ENCODE data around the gene WEE2. TPM values are rescaled to one million over a fixed set of nuclear protein-coding genes. Genes with fewer than 3 reads are reported as not detected.
"Not testable (repeated sequence)": the region's sequence is repeated elsewhere in the genome, so short reads cannot be mapped to it uniquely, and the experiment has no call there.

WEE2 gene
- total and polyA plus RNA-seq, 2 donors, result 0.05 TPM

DNA sequence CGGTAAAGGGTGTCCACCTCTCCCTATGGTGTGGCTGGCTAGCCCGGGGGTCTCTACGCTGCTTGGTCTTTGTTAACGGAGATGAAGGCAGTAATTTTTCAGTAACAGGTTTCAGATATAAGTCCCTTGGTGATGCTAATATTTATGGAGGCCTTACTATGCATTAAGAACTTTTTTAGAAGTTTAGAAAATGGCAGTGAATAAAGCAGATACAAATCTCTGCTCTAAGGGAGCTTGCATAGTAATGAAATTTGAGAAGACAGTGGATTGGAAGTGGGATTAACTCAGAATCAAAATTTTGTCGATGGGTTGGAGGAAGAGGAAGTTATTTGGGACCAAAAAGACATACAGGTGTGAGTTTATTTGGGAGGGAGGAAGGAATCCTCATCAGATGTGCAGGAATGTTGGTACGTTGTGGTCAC lies 30.4 kb downstream of the WEE2 start:
- peaks cover 17 to 30% of the 10 kb centered on the region in 2 donors for H3K36me3 ChIP-seq (ENCODE audit: control insufficient read depth in 2 of 2, insufficient read depth in 2 of 2, low read length in 1 of 2)
- H3K27me3 ChIP-seq (ENCODE audit: control insufficient read depth in 2 of 2, insufficient read depth in 1 of 2, low read length in 1 of 2), result no peaks in the 10 kb centered on the region
- H3K4me3 ChIP-seq (ENCODE audit: low read length in 2 of 2), result peak overlapping the region; percentile 86 to 96
- WGBS, result 2% methylated on average over 6 of the region's 6 CpGs
- DNase-seq (ENCODE audit: low read depth in 6 of 9, low spot score in 9 of 9), result no peak
- H3K27ac ChIP-seq (ENCODE audit: low read depth in 1 of 2, low read length in 1 of 2), result peak overlapping the region; percentile 83 to 90
- H3K4me1 ChIP-seq (ENCODE audit: control insufficient read depth in 2 of 2, insufficient read depth in 2 of 2, low read length in 2 of 2), result peaks cover 7% of the 10 kb centered on the region in 2 donors
- no peaks in the 10 kb centered on the region for H3K9me3 ChIP-seq (ENCODE audit: control insufficient read depth in 2 of 2, insufficient read depth in 1 of 2, low read length in 1 of 2)

DNA sequence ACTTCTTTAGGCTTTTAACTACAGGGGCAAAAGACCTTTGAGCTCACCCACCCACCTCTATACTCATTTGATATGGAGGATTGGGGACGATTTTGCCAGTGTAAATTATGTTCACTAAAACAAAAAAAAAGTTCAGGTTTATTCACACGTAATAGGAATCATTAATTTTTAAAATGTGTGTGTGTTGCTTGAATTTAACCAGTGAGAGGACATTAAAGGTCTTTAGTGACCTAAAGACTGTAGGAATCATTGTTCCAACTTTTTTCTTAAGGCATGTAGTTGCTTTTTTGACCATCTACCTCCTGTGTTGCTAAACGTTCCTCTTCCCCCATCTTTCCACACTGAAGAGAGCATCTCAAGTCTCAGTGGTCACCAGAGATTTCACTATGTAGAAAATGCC lies 31.1 kb downstream of the WEE2 start:
- H3K9me3 ChIP-seq (ENCODE audit: control insufficient read depth in 2 of 2, insufficient read depth in 1 of 2, low read length in 1 of 2), result no peaks in the 10 kb centered on the region
- peaks cover 7% of the 10 kb centered on the region in 2 donors for H3K4me1 ChIP-seq (ENCODE audit: control insufficient read depth in 2 of 2, insufficient read depth in 2 of 2, low read length in 2 of 2)
- H3K36me3 ChIP-seq (ENCODE audit: control insufficient read depth in 2 of 2, insufficient read depth in 2 of 2, low read length in 1 of 2), result peaks cover 17 to 37% of the 10 kb centered on the region in 2 donors
- DNase-seq (ENCODE audit: low read depth in 6 of 9, low spot score in 9 of 9), result no peak
- no peak overlapping the region for H3K27ac ChIP-seq (ENCODE audit: low read depth in 1 of 2, low read length in 1 of 2)
- 80% methylated on average over 3 of the region's 3 CpGs for WGBS
- H3K4me3 ChIP-seq (ENCODE audit: low read length in 2 of 2), result peak overlapping the region in 1 of 2 donors; percentile 96
- no peaks in the 10 kb centered on the region for H3K27me3 ChIP-seq (ENCODE audit: control insufficient read depth in 2 of 2, insufficient read depth in 1 of 2, low read length in 1 of 2)

DNA sequence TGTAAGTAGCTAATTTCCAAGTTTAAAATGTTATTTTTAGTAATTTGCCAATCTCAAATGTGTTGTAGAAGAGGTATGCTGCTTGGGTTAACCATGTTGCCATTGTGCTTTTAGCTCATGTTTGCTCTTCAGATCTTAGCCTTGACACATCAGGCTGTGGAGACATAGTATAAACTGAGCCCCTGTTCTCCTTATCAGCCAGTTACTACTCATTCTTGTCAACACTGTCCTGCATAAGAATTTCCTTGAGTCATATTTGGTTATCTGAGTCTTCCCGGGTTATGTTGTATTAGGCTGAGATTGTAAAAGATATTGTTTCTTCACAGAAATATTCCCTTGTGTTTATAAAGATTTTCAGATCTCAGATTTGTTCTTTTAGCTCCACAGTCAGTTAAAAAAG lies 34.1 kb downstream of the WEE2 start:
- DNase-seq (ENCODE audit: low read depth in 6 of 9, low spot score in 9 of 9), result no peak
- Histone ChIP-seq H3K4me3 (ENCODE audit: low read length in 2 of 2) (no peak overlapping the region), H3K36me3 (ENCODE audit: control insufficient read depth in 2 of 2, insufficient read depth in 2 of 2, low read length in 1 of 2) (peaks cover 21 to 55% of the 10 kb centered on the region in 2 donors), H3K27me3 (ENCODE audit: control insufficient read depth in 2 of 2, insufficient read depth in 1 of 2, low read length in 1 of 2) (no peaks in the 10 kb centered on the region), H3K4me1 (ENCODE audit: control insufficient read depth in 2 of 2, insufficient read depth in 2 of 2, low read length in 2 of 2) (peaks cover 4% of the 10 kb centered on the region in 2 donors), H3K27ac (ENCODE audit: low read depth in 1 of 2, low read length in 1 of 2) (no peak overlapping the region), H3K9me3 (ENCODE audit: control insufficient read depth in 2 of 2, insufficient read depth in 1 of 2, low read length in 1 of 2) (no peaks in the 10 kb centered on the region)
- WGBS, result 99% methylated on average over 1 of the region's 1 CpG

DNA sequence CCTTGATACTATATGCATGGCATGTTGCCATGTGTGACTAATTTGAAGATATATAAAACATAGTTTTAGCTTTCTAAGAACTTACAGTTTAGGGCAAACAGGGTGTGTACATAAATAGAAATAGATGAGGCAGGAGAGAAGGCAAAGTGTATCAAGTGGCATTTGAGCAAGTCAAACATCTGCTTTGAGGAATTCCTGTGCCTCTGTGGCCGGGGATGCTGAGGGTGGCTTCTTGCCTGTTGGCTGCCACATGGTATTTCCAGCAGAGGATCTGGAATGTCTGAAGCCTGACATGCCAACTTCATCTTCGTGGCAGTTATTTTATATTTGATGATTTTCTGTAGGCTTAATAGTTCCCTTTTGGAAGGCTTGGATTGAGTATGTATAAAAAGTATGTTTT lies 36.0 kb downstream of the WEE2 start:
- no peaks in the 10 kb centered on the region for H3K4me1 ChIP-seq (ENCODE audit: control insufficient read depth in 2 of 2, insufficient read depth in 2 of 2, low read length in 2 of 2)
- WGBS, result 97% methylated on average over 2 of the region's 2 CpGs
- H3K36me3 ChIP-seq (ENCODE audit: control insufficient read depth in 2 of 2, insufficient read depth in 2 of 2, low read length in 1 of 2), result peaks cover 25 to 71% of the 10 kb centered on the region in 2 donors
- H3K27me3 ChIP-seq (ENCODE audit: control insufficient read depth in 2 of 2, insufficient read depth in 1 of 2, low read length in 1 of 2), result no peaks in the 10 kb centered on the region
- no peak overlapping the region for H3K27ac ChIP-seq (ENCODE audit: low read depth in 1 of 2, low read length in 1 of 2)
- no peaks in the 10 kb centered on the region for H3K9me3 ChIP-seq (ENCODE audit: control insufficient read depth in 2 of 2, insufficient read depth in 1 of 2, low read length in 1 of 2)
- H3K4me3 ChIP-seq (ENCODE audit: low read length in 2 of 2), result no peak overlapping the region
- DNase-seq (ENCODE audit: low read depth in 6 of 9, low spot score in 9 of 9), result no peak

DNA sequence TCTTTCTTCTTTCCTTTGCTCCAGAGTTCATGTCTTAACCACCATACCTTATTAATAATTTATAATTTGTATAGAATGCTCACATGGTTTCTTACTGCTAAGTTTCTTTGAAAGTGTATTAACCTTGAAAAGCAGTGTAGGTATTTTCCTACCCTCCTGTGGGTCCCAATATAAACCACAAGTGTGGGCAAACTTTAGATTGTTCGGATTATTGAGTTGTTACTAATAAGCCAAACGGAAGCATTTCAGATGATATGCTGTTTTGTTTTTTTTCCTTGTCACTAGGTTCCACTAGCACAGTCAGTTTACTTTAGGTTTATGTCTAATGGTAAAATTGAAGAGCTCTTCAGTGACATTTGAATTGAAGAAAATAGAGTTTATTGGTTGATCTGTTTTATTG lies 40.2 kb downstream of the WEE2 start:
- H3K9me3 ChIP-seq (ENCODE audit: control insufficient read depth in 2 of 2, insufficient read depth in 1 of 2, low read length in 1 of 2), result peaks cover 9 to 12% of the 10 kb centered on the region in 2 donors
- no peak for DNase-seq (ENCODE audit: low read depth in 6 of 9, low spot score in 9 of 9)
- H3K4me3 ChIP-seq (ENCODE audit: low read length in 2 of 2), result no peak overlapping the region
- no peak overlapping the region for H3K27ac ChIP-seq (ENCODE audit: low read depth in 1 of 2, low read length in 1 of 2)
- peaks cover 35 to 83% of the 10 kb centered on the region in 2 donors for H3K36me3 ChIP-seq (ENCODE audit: control insufficient read depth in 2 of 2, insufficient read depth in 2 of 2, low read length in 1 of 2)
- H3K27me3 ChIP-seq (ENCODE audit: control insufficient read depth in 2 of 2, insufficient read depth in 1 of 2, low read length in 1 of 2), result no peaks in the 10 kb centered on the region
- WGBS, result 99% methylated on average over 2 of the region's 2 CpGs
- no peaks in the 10 kb centered on the region for H3K4me1 ChIP-seq (ENCODE audit: control insufficient read depth in 2 of 2, insufficient read depth in 2 of 2, low read length in 2 of 2)

DNA sequence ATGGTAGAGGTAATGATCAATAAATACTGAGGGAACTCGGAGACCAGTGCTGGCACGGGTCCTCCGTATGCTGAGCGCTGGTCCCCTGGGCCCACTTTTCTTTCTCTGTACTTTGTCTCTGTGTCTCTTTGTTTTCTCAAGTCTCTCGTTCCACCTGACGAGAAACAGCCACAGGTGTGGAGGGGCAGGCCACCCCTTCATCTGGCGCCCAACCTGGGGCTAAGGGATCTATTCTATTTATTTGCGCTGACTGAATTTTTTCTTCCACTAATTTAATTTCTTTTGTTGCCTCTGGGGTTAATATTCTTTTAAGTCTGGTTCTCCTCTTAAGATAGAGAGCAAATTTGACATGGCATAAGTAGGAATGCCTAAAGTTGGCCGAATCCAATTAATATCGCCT lies 43.8 kb downstream of the WEE2 start:
- 99% methylated on average over 10 of the region's 10 CpGs for WGBS
- not testable (repeated sequence) for H3K4me3 ChIP-seq (ENCODE audit: low read length in 2 of 2); DNase-seq (ENCODE audit: low read depth in 6 of 9, low spot score in 9 of 9); H3K4me1 ChIP-seq (ENCODE audit: control insufficient read depth in 2 of 2, insufficient read depth in 2 of 2, low read length in 2 of 2); H3K27me3 ChIP-seq (ENCODE audit: control insufficient read depth in 2 of 2, insufficient read depth in 1 of 2, low read length in 1 of 2); H3K27ac ChIP-seq (ENCODE audit: low read depth in 1 of 2, low read length in 1 of 2)
- Histone ChIP-seq H3K9me3 (ENCODE audit: control insufficient read depth in 2 of 2, insufficient read depth in 1 of 2, low read length in 1 of 2) (peaks cover 9 to 12% of the 10 kb centered on the region in 2 donors), H3K36me3 (ENCODE audit: control insufficient read depth in 2 of 2, insufficient read depth in 2 of 2, low read length in 1 of 2) (peaks cover 41 to 78% of the 10 kb centered on the region in 2 donors)

DNA sequence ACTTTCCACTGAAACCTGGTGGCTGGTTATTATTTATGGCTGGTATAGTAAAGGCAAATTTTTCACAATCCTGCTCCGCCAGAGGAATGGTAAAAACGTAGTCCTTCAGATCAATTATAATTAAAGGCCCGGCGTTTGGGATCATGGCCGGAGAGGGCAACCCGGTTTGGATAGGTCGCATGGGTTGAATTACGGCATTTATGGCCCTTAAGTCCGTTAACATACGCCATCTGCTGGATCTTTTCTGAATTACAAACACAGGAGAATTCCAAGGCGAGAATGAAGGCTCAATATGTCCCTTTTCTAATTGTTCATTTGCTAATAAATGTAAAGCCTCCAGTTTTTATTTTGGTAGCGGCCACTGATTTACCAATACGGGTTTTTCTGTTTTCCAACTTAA lies 44.5 kb downstream of the WEE2 start:
- WGBS, result 98% methylated on average over 13 of the region's 13 CpGs
- Histone ChIP-seq H3K27me3 (ENCODE audit: control insufficient read depth in 2 of 2, insufficient read depth in 1 of 2, low read length in 1 of 2) (no peaks in the 10 kb centered on the region), H3K9me3 (ENCODE audit: control insufficient read depth in 2 of 2, insufficient read depth in 1 of 2, low read length in 1 of 2) (peaks cover 9 to 12% of the 10 kb centered on the region in 2 donors), H3K27ac (ENCODE audit: low read depth in 1 of 2, low read length in 1 of 2) (no peak overlapping the region), H3K36me3 (ENCODE audit: control insufficient read depth in 2 of 2, insufficient read depth in 2 of 2, low read length in 1 of 2) (peaks cover 40 to 79% of the 10 kb centered on the region in 2 donors), H3K4me1 (ENCODE audit: control insufficient read depth in 2 of 2, insufficient read depth in 2 of 2, low read length in 2 of 2) (no peaks in the 10 kb centered on the region), H3K4me3 (ENCODE audit: low read length in 2 of 2) (no peak overlapping the region)
- DNase-seq (ENCODE audit: low read depth in 6 of 9, low spot score in 9 of 9), result no peak

DNA sequence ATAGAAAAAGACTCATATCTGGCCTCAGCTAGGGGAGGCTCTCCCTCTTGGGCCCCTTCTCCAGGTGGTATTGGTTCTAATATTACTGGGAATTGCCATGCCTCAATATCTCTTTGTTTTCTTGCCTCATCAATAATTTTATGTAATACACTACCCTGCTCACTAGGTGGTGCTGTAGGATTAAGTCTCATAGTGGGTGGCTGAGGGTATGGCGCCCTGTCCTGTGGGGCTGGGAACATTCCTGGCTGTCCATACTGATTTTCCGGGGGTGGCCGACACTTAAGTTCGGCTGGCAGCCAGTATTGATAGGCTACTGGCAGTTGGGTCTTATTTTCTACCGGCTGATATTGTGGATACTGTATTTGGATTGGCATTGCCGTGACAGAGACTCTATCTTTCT lies 46.8 kb downstream of the WEE2 start:
- 98% methylated on average over 6 of the region's 6 CpGs for WGBS
- H3K4me1 ChIP-seq (ENCODE audit: control insufficient read depth in 2 of 2, insufficient read depth in 2 of 2, low read length in 2 of 2), result no peaks in the 10 kb centered on the region
- H3K27ac ChIP-seq (ENCODE audit: low read depth in 1 of 2, low read length in 1 of 2), result no peak overlapping the region
- H3K4me3 ChIP-seq (ENCODE audit: low read length in 2 of 2), result no peak overlapping the region
- peak in 1 of 9 donors; percentile 15 for DNase-seq (ENCODE audit: low read depth in 6 of 9, low spot score in 9 of 9)
- H3K36me3 ChIP-seq (ENCODE audit: control insufficient read depth in 2 of 2, insufficient read depth in 2 of 2, low read length in 1 of 2), result peaks cover 41 to 71% of the 10 kb centered on the region in 2 donors
- peaks cover 9 to 12% of the 10 kb centered on the region in 2 donors for H3K9me3 ChIP-seq (ENCODE audit: control insufficient read depth in 2 of 2, insufficient read depth in 1 of 2, low read length in 1 of 2)
- no peaks in the 10 kb centered on the region for H3K27me3 ChIP-seq (ENCODE audit: control insufficient read depth in 2 of 2, insufficient read depth in 1 of 2, low read length in 1 of 2)

DNA sequence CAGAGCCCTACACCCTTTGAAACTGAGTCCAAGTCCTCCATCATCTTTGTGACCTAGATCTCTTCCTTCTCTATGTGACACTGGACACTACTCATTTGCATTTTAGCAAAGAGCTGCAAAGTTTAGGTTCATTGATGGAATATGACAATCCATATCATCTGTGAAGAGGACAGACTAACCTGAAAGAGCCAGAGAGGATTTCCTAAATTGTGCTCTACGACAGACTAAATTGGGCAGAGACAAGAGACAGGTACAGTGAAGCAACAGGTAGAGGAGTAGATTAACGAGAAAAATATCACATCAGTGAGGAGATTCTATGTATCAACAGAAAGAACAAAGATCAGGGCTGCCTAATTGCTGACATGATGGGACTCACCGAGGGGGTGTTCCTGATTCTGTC lies 55.6 kb downstream of the WEE2 start, which contains the start of gene TAS2R3:
TAS2R3 (plus strand) TSS at position 301 of the 400 bp plus-strand sequence; CDS start at position 363, 62 bp downstream.
- 81% methylated on average over 3 of the region's 3 CpGs for WGBS
- Histone ChIP-seq H3K36me3 (ENCODE audit: control insufficient read depth in 2 of 2, insufficient read depth in 2 of 2, low read length in 1 of 2) (peaks cover 31% of the 10 kb centered on the region in 2 donors), H3K9me3 (ENCODE audit: control insufficient read depth in 2 of 2, insufficient read depth in 1 of 2, low read length in 1 of 2) (no peaks in the 10 kb centered on the region)

More for the DNA sequence above, 55.6 kb downstream of the WEE2 start, which contains the start of gene TAS2R3:
- no peak for DNase-seq (ENCODE audit: low read depth in 6 of 9, low spot score in 9 of 9)
- no peak within 1 kb of the TSS for H3K27ac ChIP-seq (ENCODE audit: low read depth in 1 of 2, low read length in 1 of 2)
- no peaks in the 10 kb centered on the region for H3K4me1 ChIP-seq (ENCODE audit: control insufficient read depth in 2 of 2, insufficient read depth in 2 of 2, low read length in 2 of 2)
- no peaks in the 10 kb centered on the region for H3K27me3 ChIP-seq (ENCODE audit: control insufficient read depth in 2 of 2, insufficient read depth in 1 of 2, low read length in 1 of 2)
- H3K4me3 ChIP-seq (ENCODE audit: low read length in 2 of 2), result no peak within 1 kb of the TSS
